Memory B cell (primary cell): ENCODE measurements around the gene HEMK1.

Source experiments
- ATAC-seq: fragments of 150-1000 bp; cut with Tn5 transposase; 2 replicates; pipeline ENCODE4 v1.10.0; 2021; ENCODE audit warnings: low read depth, mild to moderate bottlenecking, moderate library complexity
- DNase-seq, 2 donors: peaks; one replicate each; pipeline ENCODE4 v3.0.0; 2022; ENCODE audit warnings: low spot score in 2 of 2
- H3K27ac Mint-ChIP-seq: one replicate; pipeline ENCODE4 v1.8.0; 2022; ENCODE audit warnings: mild to moderate bottlenecking, moderate library complexity, mixed read lengths
- H3K27me3 Mint-ChIP-seq: one replicate; pipeline ENCODE4 v1.8.0; 2022; ENCODE audit warnings: mixed read lengths
- H3K36me3 Mint-ChIP-seq: one replicate; pipeline ENCODE4 v1.8.0; 2022; ENCODE audit warnings: mild to moderate bottlenecking, mixed read lengths
- H3K4me1 Mint-ChIP-seq: one replicate; pipeline ENCODE4 v1.8.0; 2022; ENCODE audit warnings: mixed read lengths
- H3K4me3 Mint-ChIP-seq: one replicate; pipeline ENCODE4 v1.8.0; 2022; ENCODE audit warnings: mild to moderate bottlenecking, moderate library complexity, mixed read lengths
- H3K9me3 Mint-ChIP-seq: one replicate; pipeline ENCODE4 v1.8.0; 2022; ENCODE audit warnings: mixed read lengths

Gene HEMK1

GRCh38 chr3:50591196-50591741 is 21.9 kb downstream of the HEMK1 start:
- Mint-ChIP-seq H3K4me3 (peak overlapping the region; percentile 74), H3K27ac (peak overlapping the region; percentile 88), H3K36me3 (no peaks in the 10 kb centered on the region), H3K4me1 (peaks cover 10% of the 10 kb centered on the region), H3K27me3 (no peaks in the 10 kb centered on the region), H3K9me3 (no peaks in the 10 kb centered on the region)
- DNase-seq, result no peak
- no peak for ATAC-seq

GRCh38 chr3:50592568-50592967 is 23.2 kb downstream of the HEMK1 start:
- Mint-ChIP-seq H3K27me3 (no peaks in the 10 kb centered on the region), H3K4me3 (no peak overlapping the region), H3K36me3 (no peaks in the 10 kb centered on the region), H3K27ac (peak overlapping the region; percentile 45), H3K9me3 (no peaks in the 10 kb centered on the region), H3K4me1 (peaks cover 10% of the 10 kb centered on the region)
- no peak for ATAC-seq
- no peak for DNase-seq

DNA sequence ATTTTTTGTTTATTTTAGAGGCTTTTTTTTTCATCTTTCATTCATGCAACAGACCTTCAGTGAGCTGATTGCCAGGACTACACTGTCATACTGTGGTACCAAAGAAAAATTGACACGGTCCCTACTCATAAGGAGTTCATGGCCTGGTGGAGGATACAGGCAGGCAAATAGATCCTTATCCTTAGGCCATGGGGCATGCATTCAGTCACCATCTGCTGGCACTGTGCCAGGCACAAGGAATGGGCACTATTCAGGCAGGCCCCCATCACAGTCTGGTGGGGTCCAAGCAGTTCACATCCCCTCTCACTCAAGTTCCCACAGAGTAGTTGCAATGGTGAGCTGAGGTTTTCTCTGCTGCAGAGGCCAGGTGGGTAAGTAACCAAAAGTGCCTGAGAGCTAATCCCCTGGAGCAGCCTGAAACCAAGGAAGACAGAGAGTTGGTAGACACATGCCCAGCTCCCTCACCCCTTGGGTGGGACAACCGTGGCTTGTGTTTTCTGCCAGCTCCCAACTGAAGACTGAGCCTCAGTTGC is 25.0 kb downstream of the HEMK1 start:
- no peak for DNase-seq
- no peak overlapping the region for H3K4me3 Mint-ChIP-seq
- no peak overlapping the region for H3K27ac Mint-ChIP-seq
- ATAC-seq, result no peak
- no peaks in the 10 kb centered on the region for H3K9me3 Mint-ChIP-seq
- no peaks in the 10 kb centered on the region for H3K27me3 Mint-ChIP-seq
- no peaks in the 10 kb centered on the region for H3K36me3 Mint-ChIP-seq
- H3K4me1 Mint-ChIP-seq, result peaks cover 10% of the 10 kb centered on the region

GRCh38 chr3:50599115-50599715 is 29.9 kb downstream of the HEMK1 start:
- Mint-ChIP-seq H3K27ac (no peak overlapping the region), H3K4me1 (peaks cover 8% of the 10 kb centered on the region), H3K4me3 (no peak overlapping the region), H3K36me3 (no peaks in the 10 kb centered on the region), H3K27me3 (no peaks in the 10 kb centered on the region), H3K9me3 (no peaks in the 10 kb centered on the region)
- ATAC-seq (no peak), DNase-seq (no peak)

DNA sequence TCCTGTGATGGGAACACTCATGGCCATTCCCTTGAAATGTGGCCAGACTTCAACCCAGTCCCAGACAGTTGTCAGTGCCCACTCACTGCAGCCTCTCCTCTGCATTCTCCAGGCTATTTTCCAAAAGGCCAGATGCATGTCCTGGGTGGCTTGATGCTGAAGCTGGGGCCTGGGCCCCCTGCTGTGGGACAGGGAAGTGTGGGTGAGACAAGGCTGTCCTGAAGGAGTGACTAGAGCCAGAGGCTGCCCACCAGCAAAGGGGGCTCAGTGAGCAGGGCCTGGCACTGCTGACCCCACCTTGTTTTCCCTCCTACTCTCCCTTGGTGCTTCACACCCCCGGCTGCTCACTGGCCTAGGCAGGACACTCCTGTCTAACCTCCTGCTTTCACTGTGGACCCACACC is 30.4 kb downstream of the HEMK1 start:
- H3K4me3 Mint-ChIP-seq, result no peak overlapping the region
- no peaks in the 10 kb centered on the region for H3K36me3 Mint-ChIP-seq
- DNase-seq (no peak), ATAC-seq (no peak)
- H3K9me3 Mint-ChIP-seq, result no peaks in the 10 kb centered on the region
- H3K4me1 Mint-ChIP-seq, result peaks cover 8% of the 10 kb centered on the region
- H3K27ac Mint-ChIP-seq, result no peak overlapping the region
- H3K27me3 Mint-ChIP-seq, result no peaks in the 10 kb centered on the region

DNA sequence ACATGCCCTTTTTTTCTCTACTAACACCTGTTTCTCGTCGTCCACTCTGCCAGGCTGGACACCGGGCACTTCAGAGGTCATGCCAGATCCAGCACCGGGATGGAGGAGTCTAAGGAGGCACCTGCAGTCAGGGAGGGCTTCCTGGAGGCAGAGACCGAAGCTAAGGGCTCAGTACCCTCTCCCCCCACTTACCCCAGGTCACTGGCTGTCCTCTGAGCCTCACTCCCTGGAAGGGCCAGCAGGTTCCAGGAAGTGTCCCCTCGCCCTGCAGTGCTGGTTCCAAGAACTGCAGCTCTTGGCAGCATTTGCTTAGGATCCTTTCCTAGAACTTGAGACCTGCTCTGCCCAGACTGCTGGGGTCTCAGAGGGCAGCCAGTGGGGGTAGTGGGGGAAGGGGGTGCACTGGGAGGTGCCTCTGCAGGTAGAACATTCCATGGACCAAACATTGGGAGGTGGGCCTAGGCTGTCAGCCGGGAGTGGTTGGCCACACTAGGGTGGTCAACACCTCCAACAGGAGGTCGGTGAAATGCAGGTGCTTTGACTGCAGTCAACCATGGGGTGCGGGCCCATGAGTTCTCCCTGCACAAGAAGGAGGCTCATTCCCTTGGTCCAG is 30.9 kb downstream of the HEMK1 start:
- Mint-ChIP-seq H3K36me3 (no peaks in the 10 kb centered on the region), H3K27ac (no peak overlapping the region), H3K27me3 (no peaks in the 10 kb centered on the region), H3K4me3 (no peak overlapping the region), H3K4me1 (peaks cover 12% of the 10 kb centered on the region), H3K9me3 (no peaks in the 10 kb centered on the region)
- DNase-seq, result no peak
- no peak for ATAC-seq

- peak; percentile 56 for ATAC-seq
- Mint-ChIP-seq H3K9me3 (no peaks in the 10 kb centered on the region), H3K4me1 (peaks cover 19% of the 10 kb centered on the region), H3K4me3 (peak overlapping the region; percentile 14), H3K27me3 (no peaks in the 10 kb centered on the region), H3K27ac (peak overlapping the region; percentile 38), H3K36me3 (no peaks in the 10 kb centered on the region)
- DNase-seq, result no peak
Observed at GRCh38 chr3:50600841-50601591, 31.7 kb downstream of the HEMK1 start.

GRCh38 chr3:50602595-50603191 is 33.4 kb downstream of the HEMK1 start:
- Mint-ChIP-seq H3K27ac (no peak overlapping the region), H3K27me3 (no peaks in the 10 kb centered on the region), H3K36me3 (no peaks in the 10 kb centered on the region), H3K4me1 (peaks cover 21% of the 10 kb centered on the region), H3K9me3 (no peaks in the 10 kb centered on the region), H3K4me3 (no peak overlapping the region)
- ATAC-seq (no peak), DNase-seq (no peak)

DNA sequence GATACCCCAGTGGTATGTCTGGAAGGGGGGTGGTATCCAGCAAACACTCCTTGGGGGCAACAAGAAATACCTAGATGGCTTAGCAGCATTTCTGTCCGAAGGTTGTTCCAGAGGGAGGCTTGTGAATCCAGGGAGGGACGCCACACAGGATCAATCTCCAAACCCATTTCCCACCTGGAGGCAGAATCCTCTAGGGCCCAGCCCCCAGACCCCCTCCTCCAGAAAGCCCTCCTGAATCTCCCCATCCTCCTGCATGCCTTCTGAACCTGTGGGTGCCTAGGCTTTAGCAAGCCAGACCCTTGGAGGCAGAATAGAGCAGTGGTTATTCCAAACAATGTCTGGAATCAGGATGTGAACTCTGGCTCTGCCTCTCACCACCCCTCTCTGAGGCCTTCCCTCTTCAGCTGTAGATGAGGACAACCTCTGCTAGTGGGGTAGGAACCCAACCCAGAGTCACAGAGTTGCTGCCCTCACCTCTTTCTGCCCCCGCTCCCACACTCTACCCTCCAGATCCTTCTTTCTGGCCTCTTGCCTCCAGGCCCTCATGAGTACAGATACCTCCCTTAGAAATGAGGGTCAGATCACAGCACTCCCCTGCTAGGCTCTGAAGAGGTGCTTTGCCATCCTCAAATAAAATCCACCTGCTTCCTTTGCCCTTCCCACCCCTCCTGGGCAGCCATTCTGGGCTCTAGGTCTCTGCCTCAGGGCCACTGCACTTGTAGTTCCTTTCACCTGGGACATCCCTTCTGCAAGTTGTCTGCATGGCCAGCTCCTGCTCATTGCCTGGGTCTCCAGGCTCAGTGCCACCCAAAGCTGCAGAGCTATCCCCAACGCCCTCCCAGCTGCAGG is 34.2 kb downstream of the HEMK1 start:
- H3K27me3 Mint-ChIP-seq, result no peaks in the 10 kb centered on the region
- no peak for DNase-seq
- peak overlapping the region; percentile 14 for H3K27ac Mint-ChIP-seq
- no peaks in the 10 kb centered on the region for H3K36me3 Mint-ChIP-seq
- no peak for ATAC-seq
- peaks cover 21% of the 10 kb centered on the region for H3K4me1 Mint-ChIP-seq
- H3K9me3 Mint-ChIP-seq, result no peaks in the 10 kb centered on the region
- no peak overlapping the region for H3K4me3 Mint-ChIP-seq

GRCh38 chr3:50604110-50604621 is 34.8 kb downstream of the HEMK1 start:
- no peak overlapping the region for H3K4me3 Mint-ChIP-seq
- H3K27me3 Mint-ChIP-seq, result no peaks in the 10 kb centered on the region
- H3K27ac Mint-ChIP-seq, result peak overlapping the region; percentile 14
- no peak for DNase-seq
- H3K9me3 Mint-ChIP-seq, result no peaks in the 10 kb centered on the region
- no peak for ATAC-seq
- H3K36me3 Mint-ChIP-seq, result no peaks in the 10 kb centered on the region
- peaks cover 23% of the 10 kb centered on the region for H3K4me1 Mint-ChIP-seq

- DNase-seq (no peak), ATAC-seq (peak; percentile 83)
- Mint-ChIP-seq H3K4me1 (peaks cover 23% of the 10 kb centered on the region), H3K9me3 (no peaks in the 10 kb centered on the region), H3K36me3 (no peaks in the 10 kb centered on the region), H3K27ac (peak overlapping the region; percentile 14), H3K4me3 (no peak overlapping the region), H3K27me3 (no peaks in the 10 kb centered on the region)
Observed at GRCh38 chr3:50604628-50605588, 35.6 kb downstream of the HEMK1 start.

DNA sequence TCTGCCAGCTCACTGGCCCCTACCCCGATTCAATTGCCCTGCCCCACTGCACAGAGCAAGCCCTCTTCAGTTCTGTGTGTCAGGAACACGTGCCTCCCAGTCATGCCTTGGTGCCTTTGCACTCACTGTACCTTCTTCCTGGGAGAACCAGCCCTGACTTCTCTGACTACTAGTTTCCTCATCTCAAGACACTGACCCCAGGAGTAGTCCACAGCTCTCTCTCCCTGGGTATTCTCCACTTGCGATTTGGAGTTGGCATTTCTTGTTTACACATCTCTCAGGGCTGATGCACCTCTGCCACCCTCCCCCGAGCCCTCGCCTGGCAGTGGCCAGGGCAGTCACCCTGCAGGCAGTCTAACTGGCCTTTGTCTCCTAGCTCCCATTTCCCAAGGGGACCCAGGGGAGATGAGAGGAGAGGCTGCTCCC is 36.6 kb downstream of the HEMK1 start:
- DNase-seq (no peak), ATAC-seq (no peak)
- H3K27me3 Mint-ChIP-seq, result no peaks in the 10 kb centered on the region
- peak overlapping the region; percentile 64 for H3K27ac Mint-ChIP-seq
- peaks cover 27% of the 10 kb centered on the region for H3K4me1 Mint-ChIP-seq
- no peaks in the 10 kb centered on the region for H3K36me3 Mint-ChIP-seq
- no peak overlapping the region for H3K4me3 Mint-ChIP-seq
- H3K9me3 Mint-ChIP-seq, result no peaks in the 10 kb centered on the region
